GM21528 (cell line): ENCODE measurements around the gene IL17RD.

Experiments
- ATAC-seq: cut with Tn5 transposase; IDR thresholded peaks from one replicate; pipeline ENCODE4 v1.9.1; 2021; ENCODE audit warnings: mild to moderate bottlenecking, moderate library complexity; ENCODE audit not compliant: unreplicated experiment, low FRiP score

IL17RD gene

GRCh38 chr3:57160076-57160764, 4.9 kb downstream of the IL17RD start:
- ATAC-seq, result no peak

DNA sequence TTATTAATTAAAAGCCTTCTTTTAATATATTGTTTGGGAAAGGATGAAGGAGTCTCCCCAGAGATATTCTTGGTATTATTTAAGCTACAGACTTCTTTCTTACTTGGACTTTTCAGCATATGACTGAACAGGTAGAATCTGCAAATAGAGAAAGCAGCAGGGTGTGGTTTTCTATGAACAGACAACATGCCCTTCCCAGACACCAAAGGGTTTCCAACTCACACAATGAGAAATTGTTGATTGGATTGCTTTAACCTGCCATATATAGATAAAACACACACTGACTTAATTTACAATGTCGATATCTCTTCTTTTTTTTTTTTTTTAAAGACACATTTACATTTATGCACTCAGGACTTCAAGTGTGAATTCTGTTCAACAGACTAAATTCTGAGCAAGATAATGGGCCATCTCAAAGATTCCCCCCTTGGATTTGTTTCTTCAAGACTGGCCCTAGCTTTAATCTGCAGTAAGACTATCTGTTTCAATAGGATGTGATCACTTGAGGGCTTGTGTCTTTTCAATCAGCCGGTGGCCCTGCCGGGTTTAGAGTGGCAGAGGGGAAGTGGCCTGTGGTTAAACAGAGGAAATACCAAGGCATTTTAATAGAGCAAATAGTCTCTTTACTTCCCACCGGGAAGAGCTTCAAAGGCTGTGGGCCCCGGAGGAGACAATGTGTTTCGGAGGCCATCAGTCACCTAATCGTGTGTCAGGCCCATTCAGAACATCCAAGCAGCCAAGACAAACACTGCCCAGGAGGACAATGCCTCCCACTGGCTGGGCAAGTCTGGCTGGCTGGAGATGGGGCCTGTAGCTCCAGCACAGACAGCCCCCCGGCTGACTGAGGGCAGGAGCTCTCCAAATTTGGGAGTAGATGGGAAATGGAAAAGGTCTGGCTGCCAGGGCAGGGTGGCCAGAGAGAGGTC, 6.1 kb downstream of the IL17RD start:
- no peak for ATAC-seq

GRCh38 chr3:57158325-57158724, 6.8 kb downstream of the IL17RD start:
- no peak for ATAC-seq

- no peak for ATAC-seq
Observed at GRCh38 chr3:57157545-57157944, 7.6 kb downstream of the IL17RD start.

GRCh38 chr3:57155310-57155643, 9.9 kb downstream of the IL17RD start:
- no peak for ATAC-seq

DNA sequence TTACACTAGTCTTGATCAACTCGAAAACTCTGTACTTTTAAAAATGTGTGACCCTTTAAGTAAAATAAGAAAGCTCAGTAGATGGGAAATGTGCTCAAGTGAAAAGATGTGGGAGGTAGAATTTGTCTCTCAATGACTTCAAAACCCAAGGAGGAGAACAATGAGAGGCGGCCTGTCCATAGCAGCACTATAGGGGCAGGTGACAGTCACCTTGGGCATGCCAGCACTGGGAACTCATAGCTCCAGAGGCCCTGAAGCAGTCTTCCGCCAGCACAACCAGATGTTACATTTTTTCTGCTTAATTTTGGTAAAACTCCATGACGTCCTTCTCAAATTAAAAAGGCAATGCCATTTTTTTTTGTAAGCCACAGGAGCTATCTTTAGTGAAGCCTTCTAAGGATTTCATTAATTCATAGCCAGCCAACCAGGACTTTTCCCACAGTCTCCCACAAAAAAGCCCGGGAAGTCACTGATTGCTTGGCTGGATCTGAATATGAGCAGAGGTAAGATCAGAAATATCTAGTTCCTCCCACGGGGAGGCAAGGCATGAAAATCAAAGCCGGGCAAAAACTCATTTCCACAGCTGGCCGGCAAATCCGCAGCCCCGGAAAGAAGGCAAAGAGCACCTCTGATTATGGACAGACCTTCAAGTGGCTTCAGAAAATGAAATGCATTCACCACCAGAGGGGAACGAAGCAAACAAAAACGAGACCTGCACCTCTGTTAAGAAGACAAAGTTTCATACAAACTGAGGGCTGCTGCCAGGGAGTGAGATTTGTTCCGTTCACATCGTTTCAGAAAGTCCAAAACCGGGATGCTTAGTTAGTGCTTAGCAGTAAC, 10.5 kb downstream of the IL17RD start:
- ATAC-seq, result no peak

- ATAC-seq, result no peak
Observed at GRCh38 chr3:57152151-57153143, 12.7 kb downstream of the IL17RD start.

DNA sequence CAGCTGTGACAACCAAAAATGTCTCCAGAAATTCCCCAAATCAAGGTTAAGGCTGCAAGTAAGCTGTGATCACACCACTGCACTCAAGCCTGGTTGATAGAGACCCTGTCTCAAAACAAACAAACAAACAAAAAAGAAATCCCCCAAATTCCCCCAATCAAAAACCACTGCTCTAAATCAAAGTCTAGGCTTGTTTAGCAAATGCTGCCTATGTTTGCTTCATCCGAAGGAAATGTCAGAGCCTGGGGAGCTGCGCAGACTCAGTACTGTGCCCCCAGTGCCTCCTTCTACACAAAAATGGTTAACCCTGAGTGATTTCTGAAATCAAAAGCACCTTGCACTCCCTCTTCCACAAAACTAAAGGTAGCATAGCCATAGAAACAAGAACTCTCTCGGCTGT, 13.4 kb downstream of the IL17RD start:
- ATAC-seq, result no peak

- ATAC-seq, result no peak
Observed at GRCh38 chr3:57151021-57151449, 14.1 kb downstream of the IL17RD start.

DNA sequence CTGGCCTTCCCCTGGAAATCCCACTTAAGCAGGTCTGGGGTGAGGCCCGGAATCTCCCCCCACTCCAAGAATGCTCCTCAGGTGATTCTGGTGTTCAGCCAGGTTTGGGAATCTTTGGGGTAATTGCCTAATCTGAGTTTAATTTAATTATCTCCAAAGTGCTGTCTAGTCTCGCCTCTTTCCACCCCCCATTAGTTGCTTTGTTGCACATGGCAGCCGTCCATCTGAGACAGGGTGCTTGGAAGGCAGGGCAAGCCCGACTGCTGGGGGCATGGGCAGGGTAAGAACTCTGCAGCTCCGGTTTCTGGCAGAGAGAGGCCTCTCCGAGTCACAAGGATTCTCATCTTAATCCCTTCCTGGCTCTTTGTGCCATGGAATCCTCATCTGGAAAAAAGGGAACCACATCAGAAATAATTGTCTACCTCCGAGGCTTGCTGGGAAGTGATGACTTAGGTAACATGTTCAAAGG, 15.0 kb downstream of the IL17RD start:
- ATAC-seq, result no peak

DNA sequence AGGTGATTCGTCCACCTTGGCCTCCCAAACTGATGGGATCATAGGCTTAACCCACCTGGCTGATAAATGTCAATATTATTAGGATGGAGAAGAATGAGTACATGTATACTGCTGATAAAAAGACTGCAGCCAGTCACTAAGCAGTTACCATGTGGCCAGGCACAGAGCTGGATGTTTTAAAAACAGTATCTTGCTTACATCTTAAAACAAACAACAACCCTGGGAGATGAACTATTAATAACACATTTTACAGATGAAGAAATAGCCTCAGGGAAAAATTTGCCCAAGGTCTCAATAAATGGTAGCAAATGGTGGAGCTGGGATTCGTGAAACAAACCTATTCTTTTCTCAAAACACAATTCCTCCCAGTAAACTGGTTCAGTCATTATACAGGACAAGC, 18.1 kb downstream of the IL17RD start:
- no peak for ATAC-seq

DNA sequence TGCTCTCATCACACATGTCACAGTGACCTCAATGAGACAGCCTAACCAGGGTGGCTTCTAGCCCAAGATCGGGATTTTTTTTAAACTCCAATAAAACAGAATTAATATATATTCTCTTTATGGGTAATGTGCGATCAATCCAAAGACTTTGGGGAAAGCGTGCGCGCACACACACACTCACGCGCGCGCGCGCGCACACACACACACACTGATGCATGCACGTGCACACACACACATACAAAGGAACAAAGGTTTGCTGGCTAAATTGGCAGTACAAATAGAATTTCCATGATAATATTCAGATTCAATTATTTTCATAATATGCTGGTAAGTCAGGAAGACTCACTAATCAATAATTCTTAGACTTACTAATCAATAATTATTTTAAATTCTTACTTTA, 19.3 kb downstream of the IL17RD start:
- no peak for ATAC-seq

DNA sequence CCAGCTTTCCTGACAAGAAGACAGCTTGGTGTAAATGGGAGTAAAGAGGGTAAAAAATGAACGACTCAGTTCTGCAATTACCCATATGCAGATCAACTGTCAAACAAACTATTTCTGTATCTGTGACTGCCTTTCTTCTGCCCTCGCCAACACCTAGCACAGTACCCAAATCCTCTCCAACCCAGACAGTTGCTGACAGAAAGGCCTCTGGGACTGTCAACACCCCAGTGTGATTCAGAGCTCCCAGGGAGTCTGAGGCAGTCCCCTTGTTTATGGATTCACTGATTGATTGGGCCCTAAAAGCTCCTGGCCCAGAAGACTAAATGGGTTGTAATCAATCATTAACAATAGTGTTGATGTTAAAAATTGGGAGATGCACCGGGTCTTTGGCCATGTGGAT, 20.2 kb downstream of the IL17RD start:
- no peak for ATAC-seq

GRCh38 chr3:57143886-57144459, 21.2 kb downstream of the IL17RD start:
- ATAC-seq, result no peak

GRCh38 chr3:57142411-57142723, 22.8 kb downstream of the IL17RD start:
- ATAC-seq, result no peak

- ATAC-seq, result no peak
Observed at GRCh38 chr3:57141719-57142410, 23.3 kb downstream of the IL17RD start.

GRCh38 chr3:57140894-57141293, 24.3 kb downstream of the IL17RD start:
- no peak for ATAC-seq

DNA sequence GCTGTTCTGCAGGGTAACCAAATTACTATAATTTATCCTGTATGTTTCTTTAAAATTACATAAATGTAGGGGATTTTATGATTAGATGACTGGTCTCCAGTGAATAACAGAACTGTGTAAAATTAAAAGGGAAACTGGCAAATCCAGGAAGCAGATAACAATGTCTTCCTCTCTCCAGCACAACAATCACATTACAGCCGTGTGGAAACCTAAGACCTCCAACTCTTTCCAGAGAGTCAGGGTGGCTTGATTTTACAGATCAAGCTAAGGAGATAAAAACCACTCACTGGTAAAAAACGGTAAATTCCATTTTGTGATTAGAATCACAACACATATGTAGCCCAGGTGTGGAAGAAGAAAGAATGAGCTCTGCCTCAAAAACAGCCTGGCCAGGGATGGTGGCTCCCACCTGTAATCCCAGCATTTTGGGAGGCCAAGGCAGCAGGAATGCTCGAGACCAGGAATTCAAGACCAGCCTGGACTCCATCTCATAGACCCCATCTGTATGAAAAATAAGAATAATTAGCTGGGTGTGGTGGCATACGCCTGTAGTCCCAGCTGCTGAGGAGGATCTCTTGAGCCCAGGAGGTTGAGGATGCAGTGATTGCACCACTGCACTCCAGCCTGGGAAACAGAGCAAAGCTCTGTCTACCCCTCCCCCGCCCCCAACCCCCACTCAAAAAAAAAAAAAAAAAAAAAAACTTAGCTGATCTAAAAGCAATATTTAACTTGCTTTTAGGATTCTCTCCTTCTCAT, 29.0 kb downstream of the IL17RD start:
- ATAC-seq, result no peak
